Limb (tissue), 2 donors: ENCODE measurements around the gene ASZ1.
A peak's percentile ranks its signal among the peaks of the same experiment; 100 is the strongest.
"Not testable (repeated sequence)": the region's sequence is repeated elsewhere in the genome, so short reads cannot be mapped to it uniquely, and the experiment has no call there.

Experiments used
- DNase-seq, 2 donors: peaks; one replicate each; pipeline ENCODE4 v3.0.0-alpha.2; 2016; ENCODE audit errors: extremely low spot score in 2 of 2

Gene ASZ1

DNA sequence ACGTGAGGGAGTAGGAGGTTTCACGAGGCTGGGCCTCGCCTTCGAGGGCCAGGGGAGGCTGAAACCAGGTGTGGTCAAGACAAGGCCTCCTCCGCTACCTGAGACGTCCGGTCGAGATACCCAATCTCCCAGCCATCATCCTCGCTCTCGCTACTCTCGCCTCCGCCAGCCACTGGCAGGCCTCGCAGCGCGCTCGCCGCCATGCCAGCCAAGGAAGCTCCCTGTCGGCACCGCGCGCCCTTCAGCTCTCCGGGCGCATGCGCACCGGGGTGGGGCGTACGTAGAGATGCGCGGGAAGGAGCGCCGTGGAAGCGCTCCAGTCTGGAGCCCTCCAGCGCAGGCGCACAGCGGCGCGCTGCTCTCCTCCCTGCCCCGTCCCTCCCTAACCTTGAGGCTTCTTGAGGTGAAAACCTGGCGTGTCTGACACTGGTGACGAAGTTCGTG lies at the start of gene ASZ1:
ASZ1 (minus strand) TSS at position 236 of the 444 bp plus-strand sequence; CDS start at position 203, 33 bp downstream.
- no peak for DNase-seq

DNA sequence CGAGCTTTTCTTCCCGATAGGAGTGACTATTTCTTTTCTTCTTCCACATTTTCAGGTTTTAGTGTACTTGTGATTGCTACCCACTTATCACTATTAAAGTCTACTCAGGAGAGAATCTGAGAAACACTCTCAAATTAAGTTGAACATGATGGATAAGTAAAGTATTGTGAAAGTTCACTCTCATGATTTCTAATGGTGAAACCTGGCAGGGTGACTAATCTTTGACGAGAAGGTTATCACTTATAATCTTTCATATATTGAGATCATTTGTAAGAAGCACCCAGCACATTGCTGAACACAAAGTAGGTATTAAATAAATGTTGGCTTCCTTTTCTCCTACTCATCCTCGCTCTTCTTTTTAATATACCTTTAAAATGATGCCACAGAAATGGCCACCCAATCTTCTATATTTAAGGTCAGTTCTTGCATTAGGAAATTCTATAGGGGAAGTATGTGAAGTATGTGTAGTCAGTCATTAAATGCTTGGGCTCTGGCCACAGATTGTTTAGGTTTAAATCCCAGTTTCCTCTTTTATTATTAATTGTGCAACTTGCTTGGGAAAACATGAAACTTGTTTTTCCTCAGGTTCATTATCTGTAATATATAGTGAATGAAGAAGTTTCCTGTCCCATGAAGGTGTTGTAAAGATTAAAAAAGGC lies 49.4 kb upstream of the ASZ1 start:
- DNase-seq: no peak

DNA sequence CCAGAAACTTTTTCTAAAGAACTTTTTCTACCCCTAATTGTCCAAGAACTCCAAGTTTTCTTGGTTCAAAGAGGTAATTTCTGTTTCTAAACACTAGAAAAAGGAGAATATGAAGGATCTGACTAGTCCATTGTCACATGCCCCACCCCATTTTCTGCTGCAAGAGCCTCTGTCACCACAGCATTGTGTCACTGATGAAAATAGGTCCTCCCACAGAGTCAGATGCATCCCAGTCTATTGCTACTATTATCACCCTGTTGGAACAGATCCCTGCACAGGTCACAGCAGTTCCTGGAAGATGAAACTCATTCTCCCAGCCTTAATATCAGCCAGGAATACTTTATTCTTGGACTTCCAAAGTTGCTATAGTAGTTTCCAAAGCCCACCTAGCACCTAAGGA lies 45.0 kb upstream of the ASZ1 start:
- DNase-seq: no peak

DNA sequence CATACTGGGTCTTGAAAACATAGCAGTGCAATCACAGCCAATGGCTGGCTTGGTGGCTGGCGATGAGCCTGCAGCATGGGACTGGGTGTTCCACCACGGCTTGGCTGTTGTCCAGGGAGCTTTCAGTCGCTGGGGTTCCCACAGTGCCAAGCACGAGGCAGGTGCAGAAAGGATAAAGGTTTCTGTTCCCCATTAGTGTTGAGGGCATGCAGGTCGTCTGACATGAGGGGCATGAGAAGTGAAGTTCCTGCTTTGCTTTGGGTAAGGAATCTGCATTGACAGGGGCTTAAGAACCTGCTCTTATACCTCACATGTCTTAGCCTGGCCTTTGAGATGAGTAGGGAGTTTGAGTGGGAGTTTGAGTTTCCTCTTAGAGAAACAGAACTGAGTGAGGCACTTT lies 43.5 kb upstream of the ASZ1 start:
- DNase-seq: no peak

DNA sequence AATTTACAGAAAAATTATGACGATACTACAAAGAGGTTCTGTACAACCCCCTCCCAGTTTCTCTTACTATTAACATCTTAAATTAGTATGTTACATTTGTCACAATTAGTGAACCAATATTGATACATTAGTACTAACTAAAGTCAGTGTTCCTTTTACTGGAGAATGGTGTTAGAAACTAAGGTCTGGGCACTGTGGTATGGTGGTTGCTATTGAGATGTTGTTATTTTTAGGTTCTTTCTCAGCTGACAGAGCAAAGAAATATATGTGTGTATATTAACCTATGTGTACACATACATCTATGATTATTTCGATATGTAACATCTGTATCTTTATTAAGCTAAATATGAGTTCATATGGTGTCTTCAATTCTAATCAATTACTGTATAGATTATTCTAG lies 40.9 kb upstream of the ASZ1 start:
- DNase-seq: no peak

GRCh38 chr7:117460815-117461214 lies 33.5 kb upstream of the ASZ1 start:
- not testable (repeated sequence) for DNase-seq

- no peak for DNase-seq
Observed at GRCh38 chr7:117459735-117460134, 32.4 kb upstream of the ASZ1 start.

DNA sequence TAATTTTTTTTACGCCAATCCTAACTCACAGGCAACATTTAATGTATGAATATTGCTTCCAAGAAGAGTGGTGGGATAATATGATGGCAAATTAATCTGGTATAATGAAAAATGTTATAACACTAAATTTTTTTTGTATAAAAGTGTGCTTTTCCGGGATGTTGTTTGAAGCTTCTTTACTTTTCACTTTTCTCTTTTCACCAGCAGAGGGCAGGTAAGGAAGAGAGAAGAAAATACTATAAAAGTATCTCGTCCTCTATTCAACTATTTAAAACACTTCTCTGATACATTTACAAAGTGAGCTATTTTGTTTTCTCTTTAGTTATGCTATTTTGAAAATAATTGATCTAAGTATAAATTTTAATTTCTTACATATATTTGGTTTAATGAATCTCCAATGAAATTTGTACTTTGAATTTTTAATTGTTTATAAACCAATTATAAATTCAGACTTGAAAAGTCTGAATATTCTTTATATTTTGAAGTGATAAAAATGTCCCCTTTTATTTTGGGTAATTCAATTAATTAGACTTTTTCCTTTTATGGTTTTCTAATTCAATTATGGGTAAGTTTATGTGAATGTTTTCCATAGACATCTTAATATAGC lies 31.8 kb upstream of the ASZ1 start:
- DNase-seq: peak in 1 of 2 donors; percentile 42

GRCh38 chr7:117448655-117449054 lies 21.4 kb upstream of the ASZ1 start:
- no peak for DNase-seq

DNA sequence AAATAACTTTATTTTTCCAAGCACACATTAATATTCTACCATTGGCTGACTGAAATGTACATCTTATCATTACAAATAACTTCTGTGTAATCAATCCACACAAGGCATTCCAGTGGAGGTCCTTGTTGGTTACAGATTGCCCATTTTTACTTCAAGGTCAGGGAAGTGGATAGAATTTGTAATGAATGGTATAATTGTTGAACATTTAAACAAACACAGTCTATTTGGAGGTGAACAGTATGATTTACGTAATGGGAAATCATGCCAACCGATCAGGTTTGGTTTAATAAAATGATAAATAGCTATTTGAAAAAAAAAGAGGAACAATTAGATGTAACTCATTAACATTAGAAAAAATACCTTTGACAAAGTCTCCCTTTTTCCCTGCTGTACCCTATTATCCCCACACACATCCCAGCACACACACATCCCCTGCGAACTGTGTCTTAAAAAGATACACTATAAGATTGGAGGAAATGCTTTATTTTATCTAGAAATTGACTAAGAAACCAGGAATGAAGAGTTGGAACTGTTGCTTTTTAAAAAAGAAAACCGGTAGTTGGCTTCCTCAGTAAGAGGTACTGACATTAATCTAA lies 19.0 kb upstream of the ASZ1 start:
- no peak for DNase-seq

- DNase-seq: no peak
Observed at GRCh38 chr7:117445206-117445605, 17.9 kb upstream of the ASZ1 start.

DNA sequence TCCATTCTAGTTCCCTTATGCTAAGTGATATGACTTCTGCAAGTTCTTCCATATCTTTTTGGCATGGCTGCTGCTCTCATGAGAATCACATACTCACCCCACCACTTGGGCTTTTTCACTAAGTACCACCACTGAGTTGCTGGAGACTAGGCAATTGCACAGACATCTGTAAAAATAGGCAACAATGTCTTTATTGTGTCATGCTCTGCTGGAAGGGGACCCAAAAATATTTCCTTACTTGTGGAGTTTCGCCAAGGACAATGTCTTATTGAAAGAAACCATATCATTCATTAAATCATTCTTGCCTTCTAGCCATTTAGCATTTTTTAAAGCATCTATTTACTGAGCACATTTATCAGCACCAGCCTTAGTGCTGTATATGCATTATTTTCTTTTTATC lies 17.4 kb upstream of the ASZ1 start:
- DNase-seq: no peak

- DNase-seq: no peak
Observed at GRCh38 chr7:117435475-117436043, 8.3 kb upstream of the ASZ1 start.

DNA sequence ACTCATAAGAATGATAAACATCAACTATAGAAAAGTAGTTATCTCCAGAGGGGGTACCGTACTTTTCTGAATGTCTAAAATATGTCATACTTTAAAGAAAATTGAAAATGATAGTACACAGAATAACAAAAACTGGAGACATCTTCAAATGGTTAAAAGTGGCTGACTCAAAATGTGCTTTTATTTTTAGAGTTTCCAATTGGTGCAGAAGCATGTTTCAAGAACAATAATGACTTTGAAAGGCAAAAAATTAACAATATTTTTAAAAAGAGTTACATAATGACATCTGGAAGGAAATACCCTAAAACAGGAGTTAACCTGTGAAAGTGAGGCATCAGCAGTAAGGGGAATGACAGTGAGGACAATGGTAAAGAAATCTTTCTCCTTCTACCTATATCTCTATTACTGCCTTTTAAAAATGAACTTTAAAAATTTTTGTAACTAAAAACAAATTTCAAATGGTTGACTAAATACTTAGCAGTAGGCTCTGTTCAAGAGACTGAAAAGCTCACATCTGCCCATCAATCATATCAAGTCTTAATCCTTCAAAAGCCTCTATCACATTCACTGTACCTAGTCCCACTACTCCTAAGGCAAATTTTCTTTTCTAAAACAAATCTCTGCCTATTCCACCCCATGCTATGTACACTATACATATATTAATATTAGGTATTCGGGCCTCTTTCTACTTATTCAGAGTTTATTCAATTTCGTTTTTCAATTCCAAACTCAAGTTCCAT lies 3.0 kb downstream of the ASZ1 start:
- no peak for DNase-seq

DNA sequence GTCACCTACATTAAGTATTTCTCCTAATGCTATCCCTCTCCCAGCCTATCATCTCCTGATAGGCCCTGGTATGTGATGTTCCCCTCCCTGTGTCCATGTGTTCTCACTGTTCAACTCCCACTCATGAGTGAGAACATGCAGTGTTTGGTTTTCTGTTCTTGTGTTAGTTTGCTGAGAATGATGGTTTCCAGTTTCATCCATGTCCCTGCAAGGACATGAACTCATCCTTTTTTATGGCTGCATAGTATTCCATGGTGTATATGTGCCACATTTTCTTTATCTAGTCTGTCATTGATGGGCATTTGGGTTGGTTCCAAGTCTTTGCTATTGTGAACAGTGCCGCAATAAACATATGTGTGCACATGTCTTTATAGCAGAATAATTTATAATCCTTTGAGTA lies 12.7 kb downstream of the ASZ1 start:
- DNase-seq: not testable (repeated sequence)

GRCh38 chr7:117412946-117413559 lies 14.2 kb downstream of the ASZ1 start:
- no peak for DNase-seq

- DNase-seq: no peak
Observed at GRCh38 chr7:117412390-117412789, 14.9 kb downstream of the ASZ1 start.

- no peak for DNase-seq
Observed at GRCh38 chr7:117411539-117411938, 15.8 kb downstream of the ASZ1 start.

DNA sequence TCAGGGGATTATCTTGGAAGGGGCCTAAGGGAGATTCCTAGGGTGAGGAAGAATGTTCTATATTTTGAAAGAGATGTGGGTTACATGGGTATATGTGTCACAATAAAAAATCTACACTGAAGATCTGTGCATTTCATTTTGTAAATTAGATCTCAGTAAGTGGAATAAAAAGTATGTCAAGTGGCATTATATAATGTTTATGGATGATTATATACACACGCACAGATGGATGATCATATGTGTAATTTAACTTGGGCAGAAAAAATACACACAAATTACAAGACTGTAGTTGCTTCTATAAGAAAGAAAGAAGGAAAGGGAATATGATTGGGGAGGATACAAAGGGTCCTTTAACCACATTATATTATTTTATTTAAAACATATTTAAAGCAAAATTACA lies 18.5 kb downstream of the ASZ1 start:
- no peak for DNase-seq

GRCh38 chr7:117405519-117405918 lies 21.8 kb downstream of the ASZ1 start:
- DNase-seq: no peak

DNA sequence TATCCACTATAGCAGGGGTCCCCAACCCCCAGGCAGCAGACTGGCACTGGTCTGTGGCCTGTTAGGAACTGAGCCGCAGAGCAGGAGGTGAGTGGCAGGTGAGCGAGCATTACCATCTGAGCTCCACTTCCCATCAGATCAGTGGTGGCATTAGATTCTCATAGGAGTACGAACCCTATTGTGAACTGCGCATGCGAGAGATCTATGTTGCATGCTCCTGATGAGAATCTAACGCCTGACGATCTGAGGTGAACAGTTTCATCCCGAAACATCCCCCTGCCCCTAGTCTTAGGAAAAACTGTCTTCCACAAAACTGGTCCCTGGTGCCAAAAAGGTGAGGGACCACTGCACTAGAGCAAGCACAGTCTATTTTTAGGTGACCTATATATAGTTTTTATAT lies 23.6 kb downstream of the ASZ1 start:
- DNase-seq: no peak

GRCh38 chr7:117402109-117402508 lies 25.2 kb downstream of the ASZ1 start:
- no peak for DNase-seq
